HG02678 (cell line): ENCODE results near the gene SYCP2.

ENCODE experiments used
- ATAC-seq: cut with Tn5 transposase; IDR thresholded peaks from one replicate; pipeline ENCODE4 v1.9.1; 2021; ENCODE audit warnings: mild to moderate bottlenecking, moderate library complexity; ENCODE audit not compliant: unreplicated experiment

The SYCP2 gene

DNA sequence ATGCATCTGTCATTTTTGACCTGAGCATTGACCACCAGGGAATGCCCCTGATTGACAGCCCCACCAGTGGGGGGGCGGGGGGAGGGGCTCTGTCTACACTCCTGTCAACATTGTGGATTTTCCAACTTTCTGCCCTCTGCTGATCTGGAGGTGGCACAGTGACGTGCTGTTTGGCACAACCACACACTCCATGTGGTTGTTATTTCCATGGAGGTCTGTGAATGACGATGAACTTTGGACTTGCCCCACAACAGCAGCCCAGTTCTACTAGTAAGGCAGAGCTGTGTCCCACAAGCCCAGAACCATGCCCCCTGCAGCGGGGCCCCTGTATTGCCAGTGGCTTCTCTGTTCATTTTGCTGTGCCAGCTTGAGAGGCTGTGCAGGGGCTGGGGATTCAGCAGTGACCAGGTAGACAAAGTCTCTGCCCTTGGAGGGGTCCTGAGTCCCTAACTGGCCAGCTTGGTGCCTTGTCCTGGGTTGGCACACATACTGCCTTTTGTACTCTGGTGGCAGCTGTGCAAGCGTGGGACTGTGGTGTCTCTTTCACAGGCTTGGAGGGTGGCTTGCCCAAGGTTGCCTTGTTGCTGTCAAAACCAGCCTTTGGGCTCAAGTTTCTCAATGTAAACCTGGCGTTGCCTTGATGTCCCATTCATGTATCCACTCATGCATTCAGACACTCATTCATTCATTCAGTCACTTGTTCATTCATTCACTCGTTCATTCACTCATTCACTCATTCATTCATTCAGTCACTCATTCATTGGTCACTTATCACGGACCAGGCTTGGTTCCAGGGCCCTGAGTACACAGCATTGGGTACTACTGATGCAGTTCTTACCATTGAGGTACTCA lies 108.5 kb downstream of the SYCP2 start:
- ATAC-seq, result no peak

DNA sequence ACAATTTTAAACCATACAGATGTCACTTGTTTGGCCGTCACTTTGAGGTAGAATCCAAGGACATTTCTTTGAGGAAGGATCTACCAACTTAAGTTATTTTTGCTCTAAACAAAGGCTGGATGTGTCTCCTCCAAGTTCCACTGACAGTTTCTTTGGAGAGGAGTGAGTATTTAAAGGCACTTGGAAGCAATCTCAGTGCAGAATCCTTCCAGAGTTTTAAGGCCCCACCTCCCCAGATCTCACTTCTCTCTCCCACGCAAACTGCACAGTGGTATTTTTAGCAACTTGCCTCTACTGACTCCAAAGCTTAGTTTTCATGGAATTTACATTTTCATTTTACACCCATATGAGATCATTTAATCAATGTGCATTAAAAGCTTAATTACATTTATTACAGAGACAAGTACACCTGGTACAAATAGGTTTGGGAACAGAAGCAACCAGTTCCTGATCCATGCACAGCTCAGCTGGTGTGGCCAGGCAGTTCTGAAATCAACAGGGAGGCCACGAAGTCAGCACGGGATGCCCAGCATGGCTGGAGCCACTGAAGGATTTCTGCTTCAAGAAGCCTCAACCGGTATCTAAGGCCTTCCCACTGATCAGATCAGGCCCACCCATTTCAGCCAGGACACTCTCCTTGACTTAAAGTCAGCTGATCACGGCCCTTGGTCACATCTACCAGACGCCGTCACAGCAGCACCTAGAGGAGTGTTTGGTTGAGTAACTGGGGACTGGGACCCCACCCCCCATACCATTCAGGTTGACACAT lies 109.8 kb downstream of the SYCP2 start:
- ATAC-seq, result no peak

DNA sequence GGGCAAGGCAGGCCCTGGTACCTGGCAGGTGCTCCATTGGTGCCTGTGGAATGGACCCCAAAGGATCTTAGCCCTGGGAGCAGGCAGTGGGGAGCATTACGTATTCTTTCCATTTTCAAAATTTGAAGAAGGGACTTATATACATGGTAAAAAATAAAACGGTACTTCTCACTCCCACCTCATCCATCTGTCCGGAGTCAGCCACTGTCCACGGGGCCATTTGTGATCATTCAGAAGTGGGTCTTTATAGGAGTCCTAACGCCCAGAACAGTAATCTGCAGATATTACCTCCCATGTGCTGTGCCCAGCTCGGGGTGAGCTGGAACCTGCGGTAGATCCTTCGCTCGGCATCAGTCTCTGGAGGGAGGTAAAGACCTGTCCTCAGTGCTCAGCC lies 110.4 kb downstream of the SYCP2 start:
- no peak for ATAC-seq

DNA sequence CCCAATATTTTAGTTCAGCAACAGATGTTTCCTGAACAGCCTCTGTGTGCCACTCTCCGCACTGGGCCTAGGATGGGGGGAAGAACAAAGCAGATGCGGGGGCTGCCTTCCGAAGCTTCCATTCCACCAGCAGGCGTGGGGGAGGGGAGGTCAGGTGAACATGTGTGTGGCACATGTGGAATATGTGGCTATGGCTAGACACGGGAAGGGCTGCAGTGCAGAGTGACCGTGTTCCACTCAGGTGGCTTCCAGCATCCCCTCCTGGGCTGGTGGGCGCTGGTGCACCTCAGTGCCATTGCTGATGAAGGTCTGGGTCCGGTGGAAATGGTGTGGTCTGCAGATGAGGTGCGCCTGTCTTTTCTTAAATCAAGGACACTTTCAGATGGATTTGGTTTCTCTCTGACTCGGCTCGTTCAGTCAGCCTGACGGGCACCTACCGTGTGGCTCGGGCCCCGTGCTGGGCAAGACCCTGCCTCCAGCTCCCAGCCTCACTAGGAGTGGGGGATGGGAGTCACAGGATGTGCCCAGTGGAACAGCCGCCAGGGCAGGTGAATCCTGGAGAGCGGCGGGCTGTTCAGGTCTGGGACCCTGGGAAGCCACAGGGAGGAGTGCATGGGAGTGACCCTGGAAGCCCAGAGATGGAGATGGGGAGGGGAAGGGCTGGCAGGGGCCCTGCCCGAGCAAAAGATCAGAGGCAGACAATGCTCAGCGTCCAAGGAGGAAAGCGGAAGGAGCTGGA lies 111.0 kb downstream of the SYCP2 start:
- ATAC-seq, result no peak

DNA sequence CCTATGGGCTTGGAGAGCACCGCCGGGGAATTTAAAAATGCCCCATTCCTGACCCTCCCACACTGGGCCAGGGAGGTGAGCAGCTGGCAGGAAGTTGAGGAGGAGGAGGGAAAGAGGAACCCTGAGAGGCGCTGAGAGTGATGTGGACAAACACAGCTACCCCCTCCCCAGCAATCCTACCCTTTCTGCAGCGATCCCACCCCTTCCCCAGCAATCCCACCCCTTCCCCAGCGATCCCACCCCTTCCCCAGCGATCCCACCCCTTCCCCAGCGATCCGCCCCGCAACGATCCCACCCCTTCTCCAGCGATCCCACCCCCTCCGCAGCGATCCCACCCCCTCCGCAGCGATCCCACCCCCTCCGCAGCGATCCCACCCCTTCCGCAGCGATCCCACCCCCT lies 111.6 kb downstream of the SYCP2 start:
- ATAC-seq, result no peak

DNA sequence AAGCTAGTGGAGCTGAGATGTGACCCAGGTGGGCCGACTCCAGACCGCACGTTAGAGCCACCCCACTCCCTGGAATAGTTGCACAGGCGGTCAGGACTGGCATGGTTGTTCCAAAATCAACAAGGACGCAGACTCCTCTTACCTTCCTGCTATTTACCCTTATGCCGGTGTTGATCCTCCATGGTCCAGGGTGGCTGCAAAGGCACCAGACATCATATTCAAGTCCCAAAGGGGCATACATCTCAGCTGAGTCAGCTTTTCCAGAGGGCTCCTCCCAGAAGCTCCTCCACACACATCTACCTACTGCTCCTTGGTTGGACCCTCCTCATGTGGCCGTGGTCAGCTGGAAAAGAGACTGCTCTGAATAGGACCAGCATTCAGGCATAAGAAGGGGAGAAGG lies 112.2 kb downstream of the SYCP2 start:
- no peak for ATAC-seq

DNA sequence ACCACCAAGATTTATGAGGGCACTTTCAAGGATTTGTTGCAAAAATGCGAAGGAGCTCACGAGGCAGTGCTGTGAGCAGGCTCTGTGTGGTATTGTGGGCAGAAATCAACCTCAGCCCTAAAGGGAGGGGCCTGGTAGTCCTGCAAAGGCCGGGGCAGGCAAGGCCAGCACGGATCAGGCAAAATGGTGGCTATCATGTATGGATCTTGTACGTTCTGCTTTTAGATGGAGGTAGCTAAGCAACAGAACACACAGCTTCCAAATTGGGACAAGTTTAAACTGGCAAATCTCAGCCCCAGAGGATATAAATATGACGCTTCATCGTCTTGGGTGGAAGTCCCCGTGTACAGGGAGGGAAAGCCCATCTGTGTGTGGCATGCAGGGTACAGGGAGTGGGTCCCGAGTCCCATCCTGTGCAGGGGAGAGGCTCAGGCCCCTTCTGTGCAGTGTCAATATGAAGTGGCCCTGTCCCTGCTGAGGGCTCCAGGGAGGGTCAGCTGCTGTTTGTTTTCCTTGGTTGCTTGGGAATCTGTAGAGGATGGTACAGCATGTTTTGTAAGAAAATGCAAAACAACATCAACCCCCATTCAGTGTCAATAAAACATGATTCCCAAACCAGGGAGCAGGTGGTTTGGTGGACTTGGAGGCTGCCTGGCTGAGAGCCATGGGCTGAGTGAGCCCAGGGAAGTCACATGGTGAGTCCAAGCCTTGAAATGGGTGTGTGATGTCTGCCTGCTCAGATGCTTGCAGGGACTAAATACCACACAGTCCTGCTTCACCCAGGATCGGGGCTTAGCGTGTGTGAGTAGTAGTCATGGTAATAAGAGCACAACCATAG lies 113.0 kb downstream of the SYCP2 start:
- no peak for ATAC-seq

DNA sequence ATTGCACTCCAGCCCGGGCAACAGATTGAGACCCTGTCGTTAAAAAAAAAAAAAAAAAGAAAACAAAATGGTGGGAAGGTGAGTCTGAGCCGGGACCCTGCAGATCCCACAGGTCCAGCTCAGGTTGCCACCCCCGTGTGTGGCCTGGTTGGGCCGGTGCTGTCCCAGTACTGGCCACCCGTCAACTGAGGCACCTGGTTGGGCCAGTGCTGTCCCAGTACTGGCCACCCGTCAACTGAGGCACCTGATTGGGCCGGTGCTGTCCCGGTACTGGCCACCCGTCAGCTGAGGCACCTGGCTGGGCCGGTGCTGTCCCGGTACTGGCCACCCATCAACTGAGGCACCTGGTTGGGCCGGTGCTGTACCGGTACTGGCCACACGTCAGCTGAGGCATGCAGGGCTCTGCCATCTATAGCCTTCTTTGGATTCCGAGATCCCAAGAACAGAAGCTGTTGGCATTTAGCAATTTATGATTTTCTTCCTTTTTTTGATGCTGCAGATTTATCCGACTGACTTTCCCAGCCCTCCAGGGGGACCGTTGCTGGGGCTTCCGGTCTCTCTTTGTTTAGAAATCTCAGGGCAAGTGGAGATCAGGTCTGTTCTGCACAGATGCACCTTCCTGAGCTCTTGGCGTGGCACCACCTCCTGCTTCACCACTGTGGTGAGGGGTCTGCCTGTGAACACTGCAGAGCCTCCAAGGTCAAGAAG lies 113.8 kb downstream of the SYCP2 start:
- ATAC-seq, result no peak

DNA sequence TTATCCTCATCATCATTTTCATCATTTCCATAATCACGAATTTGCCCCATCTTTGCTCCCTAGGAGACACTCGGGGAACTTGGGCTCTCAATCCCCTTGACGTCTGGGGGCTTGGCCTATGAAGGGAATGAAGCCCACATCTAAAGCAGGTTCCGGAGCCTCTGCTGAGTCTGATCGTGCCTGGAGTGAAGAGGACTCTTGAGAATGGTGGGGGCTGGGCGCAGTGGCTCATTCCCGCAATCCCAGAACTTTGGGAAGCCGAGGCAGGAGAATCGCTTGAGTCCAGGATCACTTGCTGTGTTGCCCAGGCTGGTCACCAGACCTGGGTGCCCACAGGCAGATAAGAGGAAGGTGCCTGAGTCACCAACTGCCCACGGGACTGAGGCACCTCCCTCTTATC lies 114.5 kb downstream of the SYCP2 start:
- ATAC-seq, result no peak

DNA sequence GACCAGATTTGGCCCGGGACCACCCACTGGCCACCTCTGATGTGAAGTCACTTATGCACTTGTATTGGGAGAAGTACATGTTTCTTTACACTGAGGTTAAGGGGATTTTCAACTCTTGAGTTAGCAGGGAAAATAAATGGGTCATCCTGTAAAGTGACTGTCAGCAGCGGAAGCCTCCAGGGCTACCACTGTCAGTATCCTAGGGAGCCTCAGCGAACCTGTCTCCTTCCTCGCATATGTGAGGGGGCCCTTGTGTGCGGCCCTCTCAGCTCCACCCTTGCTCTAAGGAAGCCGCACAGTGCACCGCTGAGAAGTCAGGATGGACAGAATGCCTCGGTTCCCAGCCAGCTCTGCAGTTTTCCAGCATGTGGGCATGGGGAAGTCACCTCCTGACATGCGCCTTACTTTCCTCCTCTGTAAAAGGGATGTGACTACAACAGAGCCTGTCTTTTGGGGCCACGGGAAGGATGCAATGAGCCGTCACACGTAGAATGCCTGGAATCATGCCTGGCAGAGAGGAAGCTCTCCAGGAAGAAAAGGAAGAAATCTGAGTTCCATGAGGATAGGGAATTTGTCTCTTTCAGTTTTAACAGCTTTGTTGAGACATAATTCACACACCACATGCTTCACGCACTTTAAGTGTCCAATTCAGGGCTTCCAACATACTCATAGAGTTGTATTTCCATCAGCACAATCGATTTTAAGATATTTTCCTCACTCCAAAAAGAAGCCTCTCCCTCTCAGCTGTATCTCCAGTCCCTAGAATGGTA lies 115.4 kb downstream of the SYCP2 start:
- no peak for ATAC-seq

DNA sequence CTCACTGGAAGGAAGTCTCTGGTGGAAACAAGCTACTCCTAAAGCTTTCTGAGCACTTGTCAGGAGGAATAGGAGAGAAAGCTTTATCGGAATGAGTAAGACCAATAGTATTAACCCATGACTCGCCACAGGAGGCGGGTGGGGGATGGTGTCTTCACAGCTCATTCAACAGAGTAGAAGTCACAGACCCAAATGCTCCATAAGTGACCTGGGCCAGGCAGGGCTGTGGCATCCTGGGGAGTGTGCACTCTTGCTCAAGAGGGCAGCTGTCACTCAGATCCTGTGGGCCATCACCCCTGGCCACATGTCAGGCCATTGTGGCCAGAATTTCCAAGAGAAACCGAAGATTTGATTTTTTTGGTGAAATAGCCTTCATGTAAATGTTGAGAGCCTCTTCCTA lies 116.0 kb downstream of the SYCP2 start:
- ATAC-seq, result no peak

DNA sequence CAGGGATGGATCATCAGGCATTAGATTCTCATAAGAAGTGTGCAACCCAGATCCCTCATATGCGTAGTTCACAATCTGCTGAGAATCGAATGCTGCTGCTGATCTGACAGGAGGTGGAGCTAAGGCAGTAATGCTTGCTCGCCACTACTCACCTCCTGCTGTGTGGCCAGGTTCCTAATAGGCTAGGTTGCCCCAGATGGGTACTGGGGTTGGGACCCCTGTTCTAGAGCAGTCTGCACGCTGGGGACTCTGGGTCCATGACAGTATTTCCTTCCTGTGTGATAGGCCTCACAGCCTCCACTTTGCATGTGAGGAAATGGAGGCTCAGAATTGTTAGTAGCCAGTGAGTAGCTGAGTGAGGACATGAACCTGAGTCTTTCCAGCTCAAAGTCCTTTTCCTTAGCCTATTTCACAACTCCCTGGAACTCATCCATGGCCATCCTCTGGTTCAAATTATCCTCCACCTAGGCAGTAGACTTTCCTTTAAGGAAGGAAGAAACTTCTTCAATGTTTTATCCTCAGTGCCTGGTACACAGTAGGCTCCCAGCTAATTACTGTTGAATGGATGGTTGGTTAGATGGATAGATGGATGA lies 117.2 kb downstream of the SYCP2 start:
- ATAC-seq, result no peak

DNA sequence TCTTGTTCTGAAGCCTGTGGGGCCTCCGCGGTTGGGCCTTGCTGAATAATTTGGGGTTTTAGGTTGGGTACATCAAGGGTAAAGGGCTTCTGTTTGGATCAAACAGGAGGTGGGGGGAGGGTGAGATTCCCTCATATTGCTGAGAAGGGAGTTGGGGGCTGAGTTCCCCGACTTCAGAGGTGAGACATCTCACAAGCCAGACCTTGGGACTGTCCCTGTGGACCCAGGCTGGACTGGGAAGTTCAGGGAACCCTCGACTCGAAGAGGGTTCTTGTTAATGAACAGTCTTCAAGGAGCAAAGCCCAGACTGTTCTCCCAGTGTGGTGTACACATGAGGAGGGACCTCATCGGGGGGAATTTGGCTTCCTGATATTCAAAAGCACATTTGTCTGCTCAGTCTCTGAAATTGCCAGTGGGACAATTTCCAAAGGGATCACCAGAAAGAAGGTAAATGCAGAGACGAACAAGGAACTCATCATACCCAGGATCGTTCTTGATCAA lies 118.5 kb downstream of the SYCP2 start:
- ATAC-seq, result no peak

DNA sequence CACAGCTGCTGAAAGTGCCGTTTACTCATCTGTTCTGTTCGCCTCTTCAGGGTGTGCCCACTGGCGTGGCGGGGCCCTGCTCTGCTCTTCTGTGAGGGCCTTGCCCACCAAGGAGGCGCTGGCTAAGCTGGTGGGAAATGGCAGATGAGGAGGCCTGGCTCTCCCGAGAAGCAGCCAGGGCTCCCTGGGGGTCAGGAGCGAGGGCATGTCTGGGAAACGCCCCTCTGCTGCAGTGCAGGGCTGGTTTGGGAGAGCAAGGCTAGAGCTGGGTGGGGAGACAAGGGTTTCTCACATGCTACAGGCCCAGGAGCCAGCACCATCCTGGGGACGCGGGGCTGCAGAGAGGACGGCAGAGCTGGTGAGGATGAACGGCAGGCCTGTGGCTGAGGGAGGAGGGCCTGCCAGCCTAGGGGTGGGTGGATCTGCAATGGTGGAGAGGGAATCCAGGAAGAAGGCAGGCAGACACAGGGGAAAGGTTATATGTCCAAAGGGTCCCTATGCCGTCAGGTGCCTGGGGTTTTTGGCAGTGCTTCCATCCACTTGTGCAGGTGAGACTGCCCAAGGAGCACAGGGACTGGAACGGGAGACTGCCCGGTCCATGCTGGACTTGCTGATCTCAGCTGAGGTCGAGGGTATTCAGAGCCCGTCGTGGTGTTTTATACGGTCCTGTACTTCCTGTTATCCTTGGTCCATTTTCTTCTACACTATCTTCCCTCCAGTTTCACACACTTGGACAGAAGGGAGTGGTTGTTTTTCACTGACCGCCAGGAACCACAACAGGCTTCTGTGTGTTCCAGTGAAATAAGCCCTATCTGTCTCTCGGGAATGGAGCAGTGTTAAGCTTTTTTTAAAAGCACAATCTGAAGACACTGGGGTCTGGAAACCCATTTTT lies 119.2 kb downstream of the SYCP2 start:
- ATAC-seq, result no peak
